Measurements from ENCODE around the gene CD3E. TPM values are rescaled to one million over a fixed set of nuclear protein-coding genes. Genes with fewer than 3 reads are reported as not detected.

The CD3E gene
- total and polyA plus RNA-seq, 2 of the 8 experiments (the other 6 are each of a cell fraction or from before 2014, with no cell fraction given): not detected

DNA sequence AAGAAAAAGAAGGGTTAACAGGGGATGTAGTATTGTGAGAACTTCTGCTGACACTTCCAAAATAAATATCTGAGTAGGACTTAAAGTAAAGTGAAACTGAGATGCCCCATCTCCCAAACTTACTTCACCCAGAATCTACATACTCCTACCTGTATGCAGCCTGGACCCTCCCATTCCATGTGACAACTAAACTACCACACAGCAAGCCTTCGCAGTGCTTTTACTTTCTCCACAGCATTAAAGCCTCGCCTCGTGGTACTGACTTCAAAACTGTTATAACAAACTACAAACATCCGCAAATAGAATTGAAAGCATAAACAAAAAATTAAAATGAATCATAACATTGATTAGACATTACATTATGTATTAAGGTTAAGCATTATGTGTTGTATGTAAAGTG lies 41.4 kb upstream of the CD3E start:
- no peak overlapping the region for H2BK120ac ChIP-seq (replicated peaks; ENCODE audit: low read depth, low read length)
- ChIA-PET CTCF (ENCODE audit: partially characterized antibody) (interaction anchor here (0.7 to 2.0 kb wide), 4 partner anchors 11 to 64 kb away, joined by 3 to 7 read pairs (median 5); partner anchors contain the start of gene MPZL3), POLR2A (ENCODE audit: partially characterized antibody) (interaction anchor here (2.0 kb wide), 1 partner anchor 13 kb away, joined by 6 read pairs; no protein-coding TSS in a partner anchor)
- H2AK5ac ChIP-seq (ENCODE audit: low read depth, low read length): no peak overlapping the region
- H2BK15ac ChIP-seq (ENCODE audit: low read length): no peak overlapping the region
- FAIRE-seq: no peak
- no peaks in the 10 kb centered on the region for H3K9me3 ChIP-seq (ENCODE audit: insufficient read depth in 2 of 2, low read depth in 1 of 2, low read length in 1 of 2)
- peaks cover 1 to 42% (median 30%) of the 10 kb centered on the region in 4 experiments for H3K27me3 ChIP-seq (replicated peaks in 1 of 4; ENCODE audit: control insufficient read depth in 3 of 4, extremely low read depth in 1 of 4, insufficient read depth in 3 of 4, low read length in 3 of 4)
- H2AFZ ChIP-seq (ENCODE audit: low read length): no peak overlapping the region
- no peak overlapping the region for H4K91ac ChIP-seq (replicated peaks; ENCODE audit: insufficient read length, low read length)
- WGBS, 2 experiments (ENCODE audit: extremely low coverage in 1 of 2, insufficient coverage in 1 of 2, insufficient read length in 1 of 2, insufficient replicate concordance in 2 of 2, low coverage in 1 of 2, low lambda C conversion rate in 2 of 2, missing lambda C conversion rate in 1 of 2): 92% methylated on average over 4 of the region's 4 CpGs; no CpG with 5 or more reads in 1 of the 2 experiments
- H3K14ac ChIP-seq (ENCODE audit: insufficient read length): no peak overlapping the region
- H3K79me2 ChIP-seq (ENCODE audit: control insufficient read depth in 1 of 2, insufficient read depth in 2 of 2, low read length in 2 of 2): no peaks in the 10 kb centered on the region
- no peak overlapping the region for H4K8ac ChIP-seq (ENCODE audit: extremely low read depth, insufficient read depth, low read length)
- H3K56ac ChIP-seq (replicated peaks; ENCODE audit: insufficient read length, low read depth, low read length): no peak overlapping the region
- peak overlapping the region; percentile 75 to 95; a peak in 1 of 4 replicates for H3K4me2 ChIP-seq (ENCODE audit: insufficient read depth in 1 of 2, low read depth in 2 of 2, low read length in 2 of 2)
- H3K36me3 ChIP-seq (ENCODE audit: control insufficient read depth in 2 of 4, insufficient read depth in 4 of 4, low read length in 3 of 4): no peaks in the 10 kb centered on the region
- no peak overlapping the region for H3K4ac ChIP-seq (replicated peaks; ENCODE audit: insufficient read length, low read depth, low read length)
- no peak overlapping the region for H3K23ac ChIP-seq (ENCODE audit: insufficient read length)
- H3K18ac ChIP-seq (ENCODE audit: extremely low read depth, low read length): no peak overlapping the region
- no peak overlapping the region for H3K27ac ChIP-seq (ENCODE audit: low read depth, low read length)
- peaks cover 5% of the 10 kb centered on the region; the same call in 1 of the 2 replicates for H3K23me2 ChIP-seq (ENCODE audit: low read depth, low read length)
- no peaks in the 10 kb centered on the region for H3K79me1 ChIP-seq (ENCODE audit: low read depth, low read length)
- no peak for DNase-seq (ENCODE audit: low read depth in 1 of 2, low spot score in 2 of 2)
- H3K9ac ChIP-seq (replicated peaks in 1 of 4; ENCODE audit: extremely low read depth in 1 of 4, low read depth in 3 of 4, low read length in 3 of 4): no peak overlapping the region
- H3K4me1 ChIP-seq (replicated peaks in 1 of 4; ENCODE audit: control insufficient read depth in 3 of 4, insufficient read depth in 4 of 4, low read length in 3 of 4): peaks cover 3 to 11% (median 4%) of the 10 kb centered on the region in 4 experiments; a peak in 4 of 7 replicates
- H2BK20ac ChIP-seq (ENCODE audit: low read length): no peak overlapping the region
- no peaks in the 10 kb centered on the region for H4K20me1 ChIP-seq (replicated peaks in 1 of 2; ENCODE audit: control insufficient read depth in 1 of 2, insufficient read depth in 2 of 2, low read length in 2 of 2)
- no peak overlapping the region for H2BK12ac ChIP-seq (ENCODE audit: low read depth, low read length)
- no peak overlapping the region for H4K5ac ChIP-seq (ENCODE audit: insufficient read length, low read depth, low read length)
- peak overlapping the region in 2 of 4 experiments; percentile 28 to 59; a peak in 2 of 8 replicates for H3K4me3 ChIP-seq (ENCODE audit: extremely low read depth in 1 of 4, insufficient read depth in 2 of 4, low read depth in 3 of 4, low read length in 4 of 4)
- H2BK5ac ChIP-seq (ENCODE audit: low read depth, low read length): no peak overlapping the region
- TF ChIP-seq TEAD4 (IDR thresholded peaks at IDR 0.05; ENCODE audit: low read depth, low read length) (no peak), SP1 (IDR thresholded peaks at IDR 0.05; ENCODE audit: low read depth, low read length) (no peak), HDAC2 (IDR thresholded peaks at IDR 0.05; ENCODE audit: borderline replicate concordance in 1 of 2, low read depth in 2 of 2, low read length in 2 of 2) (no peak)

Measured in H1 (cell line).